NCI-H1092 (cell line): ENCODE data around the gene CCDC88C.

Source experiments
- DNase-seq: peaks from one replicate; lab custom pipeline; 2025; lab: John Stamatoyannopoulos, UW

CCDC88C gene

GRCh38 chr14:91396959-91397815, 20.4 kb downstream of the CCDC88C start:
- no peak for DNase-seq

GRCh38 chr14:91396013-91396660, 21.5 kb downstream of the CCDC88C start:
- DNase-seq, result no peak

GRCh38 chr14:91395466-91395865, 22.2 kb downstream of the CCDC88C start:
- no peak for DNase-seq

GRCh38 chr14:91394105-91395081, 23.2 kb downstream of the CCDC88C start:
- no peak for DNase-seq

- no peak for DNase-seq
Observed at GRCh38 chr14:91392623-91393303, 24.9 kb downstream of the CCDC88C start.

GRCh38 chr14:91390165-91390778, 27.3 kb downstream of the CCDC88C start:
- DNase-seq, result no peak

- no peak for DNase-seq
Observed at GRCh38 chr14:91389150-91389549, 28.5 kb downstream of the CCDC88C start.

- no peak for DNase-seq
Observed at GRCh38 chr14:91388551-91388975, 29.1 kb downstream of the CCDC88C start.

- DNase-seq, result no peak
Observed at GRCh38 chr14:91387951-91388381, 29.7 kb downstream of the CCDC88C start.

GRCh38 chr14:91387169-91387835, 30.3 kb downstream of the CCDC88C start:
- peak; percentile 51 for DNase-seq

GRCh38 chr14:91385697-91386096, 31.9 kb downstream of the CCDC88C start:
- DNase-seq, result no peak

GRCh38 chr14:91385224-91385623, 32.4 kb downstream of the CCDC88C start:
- DNase-seq, result no peak

- DNase-seq, result no peak
Observed at GRCh38 chr14:91383439-91383838, 34.2 kb downstream of the CCDC88C start.

GRCh38 chr14:91381801-91382670, 35.6 kb downstream of the CCDC88C start:
- DNase-seq, result no peak

- peak; percentile 79 for DNase-seq
Observed at GRCh38 chr14:91380610-91381371, 36.8 kb downstream of the CCDC88C start.

GRCh38 chr14:91380123-91380522, 37.5 kb downstream of the CCDC88C start:
- no peak for DNase-seq

- no peak for DNase-seq
Observed at GRCh38 chr14:91379579-91379932, 38.1 kb downstream of the CCDC88C start.

- no peak for DNase-seq
Observed at GRCh38 chr14:91378930-91379578, 38.6 kb downstream of the CCDC88C start.
